Epithelial cell of esophagus (primary cell): ENCODE data around the gene DKK2.

ENCODE experiments used
- DNase-seq: peaks from one replicate; pipeline ENCODE4 v3.0.0; 2010; ENCODE audit warnings: low read depth
- H3K4me3 ChIP-seq: 2 replicates; pipeline ENCODE4 v1.5.1; 2011; ENCODE audit warnings: mild to moderate bottlenecking, low read length, control low read depth
- CTCF ChIP-seq: IDR thresholded peaks from 2 replicates; pipeline ENCODE4 v1.5.1; 2011; ENCODE audit warnings: low read depth, mild to moderate bottlenecking, low read length, control low read depth, inconsistent platforms; ENCODE audit not compliant: insufficient read depth; ENCODE audit errors: missing control alignments

DKK2 gene

DNA sequence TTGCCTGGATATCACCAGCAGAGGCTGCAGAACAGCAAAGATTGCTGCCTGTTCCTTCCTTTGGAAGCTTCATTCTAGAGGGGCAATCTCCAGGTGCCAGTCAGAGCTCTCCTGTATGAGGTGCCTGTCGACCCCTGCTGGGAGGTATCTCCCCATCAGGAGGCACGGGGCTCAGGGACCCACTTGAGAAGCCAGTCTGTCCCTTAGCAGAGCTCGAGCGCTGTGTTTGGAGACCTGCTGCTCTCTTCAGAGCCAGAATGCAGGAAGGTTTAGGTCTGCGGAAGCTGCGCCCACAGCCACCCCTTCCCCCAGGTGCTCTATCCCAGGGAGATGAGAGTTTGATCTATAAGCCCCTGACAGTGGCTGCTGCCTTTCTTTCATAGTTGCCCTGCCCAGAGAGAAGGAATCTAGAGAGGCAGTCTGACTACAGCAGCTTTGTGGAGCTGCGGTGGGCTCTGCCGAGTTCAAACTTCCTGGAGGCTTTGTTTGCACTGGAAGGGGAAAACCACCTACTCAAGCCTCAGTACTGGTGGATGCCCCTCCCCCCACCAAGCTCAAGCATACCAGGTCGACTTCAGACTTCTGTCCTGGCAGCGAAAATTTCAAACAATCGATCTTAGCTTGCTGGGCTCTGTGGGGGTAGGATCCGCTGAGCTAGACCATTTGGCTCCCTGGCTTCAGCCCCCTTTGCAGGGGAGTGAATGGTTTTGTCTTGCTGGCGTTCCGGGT lies 57.9 kb downstream of the DKK2 start:
- TF ChIP-seq CTCF = no peak
- H3K4me3 ChIP-seq = no peak overlapping the region
- DNase-seq = no peak

DNA sequence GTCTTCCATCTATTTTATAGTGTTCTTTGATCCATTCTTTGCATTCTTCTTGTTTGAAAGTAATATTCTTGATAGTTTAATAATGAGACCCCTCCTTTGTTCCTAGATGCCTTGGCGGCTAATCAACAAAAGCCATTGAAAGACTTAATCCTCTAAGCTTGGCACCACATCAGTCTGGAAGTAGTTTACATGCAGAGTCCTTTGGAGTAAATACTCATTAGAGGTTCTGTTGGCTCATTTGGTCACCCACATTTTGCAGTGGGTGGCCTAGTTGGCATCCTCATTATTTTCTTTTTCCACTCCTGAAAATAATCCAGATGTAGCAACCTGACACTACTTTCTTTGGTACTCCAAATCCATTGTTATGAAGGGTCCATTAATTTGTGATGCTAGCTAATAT lies 64.5 kb downstream of the DKK2 start:
- TF ChIP-seq CTCF = no peak
- DNase-seq = no peak
- no peak overlapping the region for H3K4me3 ChIP-seq

- no peak for DNase-seq
- H3K4me3 ChIP-seq = no peak overlapping the region
- TF ChIP-seq CTCF = no peak
These were observed 68.2 kb downstream of the DKK2 start for GRCh38 chr4:106967892-106968291.

DNA sequence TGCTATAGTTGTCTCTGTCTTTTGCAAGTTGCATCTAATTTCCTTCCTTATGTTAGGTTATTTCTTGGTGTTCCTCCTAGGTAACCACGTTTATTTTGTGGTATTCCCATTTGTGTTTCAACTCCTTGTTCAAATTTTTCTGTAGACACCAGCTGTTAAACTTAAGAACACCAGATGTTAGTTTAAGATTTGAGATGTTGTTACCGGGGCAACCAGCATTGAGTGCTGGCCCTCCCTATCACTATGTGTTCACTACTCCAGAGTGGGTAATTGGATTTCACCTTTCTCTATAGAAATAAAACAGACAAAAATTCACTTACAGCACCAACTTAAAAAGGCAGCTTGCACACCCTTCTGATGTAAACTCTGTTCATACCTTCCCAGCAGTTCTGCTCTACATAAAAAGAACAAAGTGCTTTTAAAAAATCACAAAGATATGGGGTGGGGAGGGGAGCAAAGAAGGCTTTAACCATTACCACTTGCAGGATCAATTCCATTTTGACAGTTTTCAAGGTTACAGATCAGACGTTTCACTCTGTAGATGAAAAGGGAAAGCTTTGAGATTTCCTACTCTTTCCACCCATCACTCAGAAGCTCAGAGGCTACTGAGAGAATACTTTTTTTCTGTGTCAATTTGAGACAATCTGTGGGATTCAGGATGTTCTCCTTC lies 82.9 kb downstream of the DKK2 start:
- TF ChIP-seq CTCF = no peak
- no peak overlapping the region for H3K4me3 ChIP-seq
- no peak for DNase-seq

DNA sequence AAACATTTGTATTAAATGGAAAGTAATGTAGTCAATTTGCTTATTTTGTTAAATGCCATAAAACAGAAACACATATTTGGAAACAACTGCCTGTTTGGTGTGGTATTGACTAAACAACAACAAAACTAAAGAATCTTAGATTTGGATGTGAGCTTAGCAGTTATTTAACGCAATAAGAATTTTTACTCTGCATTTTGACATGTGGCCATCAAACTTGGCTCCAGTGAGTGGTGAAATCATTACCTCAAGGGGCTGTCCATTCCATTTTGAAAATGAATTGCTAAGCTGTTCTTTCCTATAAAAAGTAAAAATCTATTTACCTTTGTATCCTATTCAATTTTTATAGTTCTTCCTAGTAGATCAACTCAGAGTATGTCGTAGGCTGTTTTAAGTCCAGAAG lies 84.2 kb downstream of the DKK2 start:
- no peak for TF ChIP-seq CTCF
- DNase-seq = no peak
- no peak overlapping the region for H3K4me3 ChIP-seq

DNA sequence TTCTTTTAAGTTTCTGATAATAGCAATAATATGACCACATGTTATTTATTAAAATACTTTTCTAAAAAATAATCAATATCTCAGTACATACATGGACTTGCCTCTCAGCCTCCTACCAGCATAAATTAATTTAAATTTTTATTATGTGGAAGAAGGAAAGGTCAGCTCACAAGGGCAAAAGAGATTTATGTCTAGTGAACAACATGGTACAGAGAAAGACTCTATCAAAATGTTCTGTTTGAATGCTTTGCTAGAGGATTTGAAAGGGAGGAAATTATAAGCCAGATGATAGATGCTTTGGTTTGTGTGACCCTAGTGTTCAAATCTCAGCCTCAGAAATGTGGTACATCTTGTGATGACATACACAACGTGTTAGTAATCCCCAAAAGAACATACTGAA lies 94.3 kb downstream of the DKK2 start:
- H3K4me3 ChIP-seq = no peak overlapping the region
- TF ChIP-seq CTCF = no peak

DNA sequence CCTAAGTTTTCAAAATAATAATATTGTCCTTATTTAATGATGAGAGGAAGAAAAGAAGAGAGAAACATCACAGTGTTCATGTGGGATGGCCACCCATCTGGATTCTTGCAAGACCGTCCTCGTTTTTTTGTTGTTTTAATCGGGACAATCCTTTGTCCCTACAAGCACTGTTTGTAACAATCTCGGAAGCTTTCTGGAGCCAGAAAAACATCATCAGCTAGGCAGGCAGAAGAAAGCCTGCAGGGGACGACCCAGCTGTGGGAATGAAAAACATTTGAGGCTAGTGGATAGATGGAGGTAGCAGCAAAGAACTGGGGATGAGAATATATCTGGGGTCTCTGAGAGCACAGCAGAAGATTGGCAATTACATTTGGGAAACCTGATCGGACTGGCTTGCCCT lies 105.6 kb downstream of the DKK2 start:
- H3K4me3 ChIP-seq = no peak overlapping the region
- DNase-seq = no peak

More for the DNA sequence above, 94.3 kb downstream of the DKK2 start:
- DNase-seq = no peak

More for the DNA sequence above, 105.6 kb downstream of the DKK2 start:
- no peak for TF ChIP-seq CTCF
